Measurements from ENCODE around the gene SLTM. TPM values are rescaled to one million over a fixed set of nuclear protein-coding genes. Genes with fewer than 3 reads are reported as not detected.

The SLTM gene
- total RNA-seq, 1 experiment from 2014 or later = 110 TPM

DNA sequence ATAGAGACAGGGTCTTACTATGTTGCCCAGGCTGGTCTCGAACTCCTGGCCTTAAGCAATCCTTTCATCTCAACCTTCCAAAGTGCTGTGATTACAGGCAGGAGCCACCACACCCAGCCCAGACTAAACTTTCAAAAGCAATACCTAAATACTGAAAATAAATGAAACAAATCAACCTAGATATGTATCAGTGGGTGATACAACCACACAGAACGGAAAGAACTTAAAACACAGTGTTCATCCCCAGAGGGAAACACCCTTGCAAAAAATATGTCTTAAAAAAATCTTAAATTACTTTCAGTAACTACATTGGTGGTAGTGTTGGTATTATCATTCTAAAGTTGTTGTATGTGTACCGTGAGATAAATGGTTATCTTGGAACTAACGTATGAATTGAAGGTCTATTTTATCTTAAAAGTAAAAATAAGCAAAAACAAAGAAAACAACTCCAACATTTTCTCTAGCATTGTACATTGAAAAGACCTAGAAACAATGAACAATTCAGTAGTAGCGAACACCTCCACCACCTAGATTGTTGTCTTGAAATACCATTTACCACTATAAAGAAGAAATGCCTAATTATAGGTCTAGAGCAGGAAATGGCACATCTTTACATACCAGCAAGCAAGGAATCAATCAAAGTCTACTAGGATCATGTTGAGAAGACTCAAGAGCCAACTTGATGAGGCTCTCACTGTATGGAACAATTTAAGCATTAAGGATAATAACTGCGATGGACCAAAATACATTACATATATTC lies 24.7 kb downstream of the SLTM start:
- CTCF ChIA-PET = no interaction called here

DNA sequence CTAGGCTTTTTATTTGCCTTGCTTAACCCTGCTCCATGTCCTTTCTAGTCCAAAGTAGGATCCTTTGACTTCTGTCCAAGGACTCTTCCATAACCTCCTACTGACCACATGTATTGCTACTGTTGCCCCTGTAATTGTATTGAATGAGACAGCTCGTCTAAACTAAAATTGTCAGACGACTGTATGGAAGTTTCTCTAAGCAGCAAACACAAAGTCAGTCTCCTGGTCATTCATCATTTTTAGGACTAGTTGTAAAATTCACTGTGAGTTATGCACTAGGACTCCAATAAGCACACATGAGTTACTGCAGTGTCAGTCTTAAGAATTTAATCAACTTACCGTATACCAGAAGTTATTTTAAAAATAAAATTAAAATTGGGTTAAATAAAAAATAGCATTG lies 32.8 kb downstream of the SLTM start:
- intact Hi-C loops (cut with micrococcal nuclease; ENCODE audit: unreplicated experiment) = no loop called here
- Histone ChIP-seq H3K4me1 (replicated peaks; ENCODE audit: insufficient read depth) (no peaks in the 10 kb centered on the region), H3K9me3 (ENCODE audit: insufficient read depth, low read depth) (no peaks in the 10 kb centered on the region), H3K9me2 (ENCODE audit: insufficient read depth) (no peaks in the 10 kb centered on the region), H3F3A (ENCODE audit: insufficient read depth, low read depth) (peaks cover 4% of the 10 kb centered on the region; the same call in 1 of the 2 replicates), H4K20me1 (ENCODE audit: insufficient read depth) (peaks cover 5% of the 10 kb centered on the region; the same call in 1 of the 2 replicates), H3K27me3 (ENCODE audit: insufficient read depth, low read depth) (no peaks in the 10 kb centered on the region), H3K4me2 (no peak overlapping the region), H2AFZ (no peak overlapping the region), H3K27ac (no peak overlapping the region), H3K79me2 (ENCODE audit: low read depth) (peaks cover 16% of the 10 kb centered on the region; the same call in 1 of the 2 replicates), H3K4me3 (no peak overlapping the region), H3K36me3 (ENCODE audit: low read depth) (peaks cover 21% of the 10 kb centered on the region)
- DNase-seq = no peak
- ChIA-PET POLR2A (ENCODE audit: unreplicated experiment) (no interaction called here), CTCF (interaction anchor here (0.6 kb wide), 1 partner anchor 26 kb away, joined by 4 read pairs; no protein-coding TSS in a partner anchor)
- no TSS peak for BruUV-seq (replicated peaks)
- TF ChIP-seq EZH2 (IDR thresholded peaks at IDR 0.05; ENCODE audit: low read depth) = no peak
- TF ChIP-seq, protein P1, sequence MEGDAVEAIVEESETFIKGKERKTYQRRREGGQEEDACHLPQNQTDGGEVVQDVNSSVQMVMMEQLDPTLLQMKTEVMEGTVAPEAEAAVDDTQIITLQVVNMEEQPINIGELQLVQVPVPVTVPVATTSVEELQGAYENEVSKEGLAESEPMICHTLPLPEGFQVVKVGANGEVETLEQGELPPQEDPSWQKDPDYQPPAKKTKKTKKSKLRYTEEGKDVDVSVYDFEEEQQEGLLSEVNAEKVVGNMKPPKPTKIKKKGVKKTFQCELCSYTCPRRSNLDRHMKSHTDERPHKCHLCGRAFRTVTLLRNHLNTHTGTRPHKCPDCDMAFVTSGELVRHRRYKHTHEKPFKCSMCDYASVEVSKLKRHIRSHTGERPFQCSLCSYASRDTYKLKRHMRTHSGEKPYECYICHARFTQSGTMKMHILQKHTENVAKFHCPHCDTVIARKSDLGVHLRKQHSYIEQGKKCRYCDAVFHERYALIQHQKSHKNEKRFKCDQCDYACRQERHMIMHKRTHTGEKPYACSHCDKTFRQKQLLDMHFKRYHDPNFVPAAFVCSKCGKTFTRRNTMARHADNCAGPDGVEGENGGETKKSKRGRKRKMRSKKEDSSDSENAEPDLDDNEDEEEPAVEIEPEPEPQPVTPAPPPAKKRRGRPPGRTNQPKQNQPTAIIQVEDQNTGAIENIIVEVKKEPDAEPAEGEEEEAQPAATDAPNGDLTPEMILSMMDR (conservative IDR thresholded peaks at IDR 0.05) = no peak

More for the DNA sequence above, 24.7 kb downstream of the SLTM start:
- BruUV-seq (replicated peaks) = no TSS peak
- no peak for DNase-seq
- no peaks in the 10 kb centered on the region for H3K9me3 ChIP-seq (ENCODE audit: insufficient read depth, low read depth)
- 0 out of 2 replicates have a peak, but pooled peaks cover 8% of the 10 kb centered on the region for H3K36me3 ChIP-seq (ENCODE audit: low read depth)
- POLR2A ChIA-PET (ENCODE audit: unreplicated experiment) = no interaction called here
- H4K20me1 ChIP-seq (ENCODE audit: insufficient read depth) = peaks cover 10% of the 10 kb centered on the region; the same call in 1 of the 2 replicates
- TF ChIP-seq EZH2 (IDR thresholded peaks at IDR 0.05; ENCODE audit: low read depth) = no peak
- TF ChIP-seq, protein P1 (conservative IDR thresholded peaks at IDR 0.05) = no peak
- H3K4me3 ChIP-seq = no peak overlapping the region
- H3K4me1 ChIP-seq (replicated peaks; ENCODE audit: insufficient read depth) = no peaks in the 10 kb centered on the region
- intact Hi-C loops (cut with micrococcal nuclease; ENCODE audit: unreplicated experiment) = no loop called here
- no peak overlapping the region for H3K27ac ChIP-seq
- no peak overlapping the region for H2AFZ ChIP-seq
- H3F3A ChIP-seq (ENCODE audit: insufficient read depth, low read depth) = peaks cover 15% of the 10 kb centered on the region
- no peak overlapping the region for H3K4me2 ChIP-seq
- H3K9me2 ChIP-seq (ENCODE audit: insufficient read depth) = no peaks in the 10 kb centered on the region
- H3K27me3 ChIP-seq (ENCODE audit: insufficient read depth, low read depth) = no peaks in the 10 kb centered on the region
- H3K79me2 ChIP-seq (ENCODE audit: low read depth) = peaks cover 21% of the 10 kb centered on the region; the same call in 1 of the 2 replicates

DNA sequence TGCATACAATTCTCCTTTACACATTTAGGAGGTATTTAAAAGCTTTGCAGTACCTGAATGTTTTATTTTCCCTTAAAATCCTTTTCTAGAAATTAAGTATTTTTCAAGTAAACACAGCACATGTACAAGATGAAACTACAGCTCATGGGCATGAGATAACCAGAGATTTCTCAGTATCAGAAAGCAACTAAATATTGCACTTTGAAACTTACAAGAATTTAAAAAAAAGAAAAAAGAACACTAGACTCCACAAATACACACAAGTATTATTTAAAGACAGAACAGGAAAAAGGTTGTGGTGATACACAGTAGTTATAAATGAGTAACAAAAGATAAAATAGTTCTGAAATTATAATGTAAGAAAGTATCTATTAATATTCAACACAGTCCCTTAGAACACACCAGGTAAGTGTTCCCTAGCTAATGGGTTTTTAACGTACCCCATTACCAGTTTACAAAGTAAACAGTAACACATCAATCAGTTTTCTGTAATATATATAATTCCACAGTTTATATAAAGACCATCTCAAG lies 35.3 kb downstream of the SLTM start:
- Histone ChIP-seq H3K27me3 (ENCODE audit: insufficient read depth, low read depth) (no peaks in the 10 kb centered on the region), H3K4me1 (replicated peaks; ENCODE audit: insufficient read depth) (no peaks in the 10 kb centered on the region), H4K20me1 (ENCODE audit: insufficient read depth) (0 out of 2 replicates have a peak, but pooled peaks cover 5% of the 10 kb centered on the region), H3F3A (ENCODE audit: insufficient read depth, low read depth) (no peaks in the 10 kb centered on the region; the same call in 1 of the 2 replicates), H3K9me3 (ENCODE audit: insufficient read depth, low read depth) (no peaks in the 10 kb centered on the region), H3K27ac (no peak overlapping the region), H3K9me2 (ENCODE audit: insufficient read depth) (no peaks in the 10 kb centered on the region), H3K4me2 (no peak overlapping the region), H3K36me3 (ENCODE audit: low read depth) (peaks cover 28% of the 10 kb centered on the region), H2AFZ (no peak overlapping the region), H3K79me2 (ENCODE audit: low read depth) (peaks cover 7% of the 10 kb centered on the region; the same call in 1 of the 2 replicates), H3K4me3 (no peak overlapping the region)
- TF ChIP-seq EZH2 (IDR thresholded peaks at IDR 0.05; ENCODE audit: low read depth) = no peak
- TF ChIP-seq, protein P1 (conservative IDR thresholded peaks at IDR 0.05) = no peak
- no peak for DNase-seq
- intact Hi-C loops (cut with micrococcal nuclease; ENCODE audit: unreplicated experiment) = no loop called here
- ChIA-PET POLR2A (ENCODE audit: unreplicated experiment) (no interaction called here), CTCF (no interaction called here)
- no TSS peak for BruUV-seq (replicated peaks)
